Thyroid gland (tissue), 4 donors: Measurements from ENCODE around the gene B3GNT2.

Source experiments
- CTCF ChIP-seq, 6 experiments: fragments of 200-600 bp in 3 of 6; fragments of 450-650 bp in 3 of 6; sonication (generic) in 3 of 6; IDR thresholded peaks; one replicate each; pipeline ENCODE4 v1.5.1; 2016 to 2019; ENCODE audit warnings: antibody characterized with exemption in 6 of 6, mild to moderate bottlenecking in 2 of 6, inconsistent platforms in 1 of 6, moderate library complexity in 1 of 6
- POLR2A ChIP-seq, 2 donors: fragments of 450-650 bp; IDR thresholded peaks; one replicate each; pipeline ENCODE4 v1.6.1; 2017; ENCODE audit warnings: antibody characterized with exemption in 2 of 2, mild to moderate bottlenecking in 2 of 2, moderate library complexity in 1 of 2

- TF ChIP-seq CTCF (IDR thresholded peaks at IDR 0.05) = no peak
- TF ChIP-seq POLR2A (IDR thresholded peaks at IDR 0.05) = no peak
Observed at GRCh38 chr2:62240546-62240945, 44.6 kb downstream of the B3GNT2 start.
